Caco-2 (cell line): ENCODE data around the gene PACS2. TPM values are rescaled to one million over a fixed set of nuclear protein-coding genes. Genes with fewer than 3 reads are reported as not detected.
"Not testable (repeated sequence)": the region's sequence is repeated elsewhere in the genome, so short reads cannot be mapped to it uniquely, and the experiment has no call there.

Experiments used
- BruUV-seq: library from RNA; stranded (reverse); fragments of 400-500 nt; replicated peaks from 2 replicates; lab custom pipeline; 2021; lab: Mats Ljungman, UMichigan
- CTCF ChIA-PET: fragments of 300-600 bp; sonication (Branson Sonifier 250); formaldehyde crosslinking; loops from one replicate; lab custom pipeline; 2022; ENCODE audit warnings: antibody characterized with exemption; lab: Charles Lee
- POLR2A ChIA-PET: fragments of 300-600 bp; sonication (Branson Sonifier 250); formaldehyde crosslinking; loops from one replicate; lab custom pipeline; 2022; ENCODE audit warnings: antibody characterized with exemption; lab: Charles Lee
- DNase-seq, 2 experiments: peaks; one replicate each; pipeline versions ENCODE4 v3.0.0 to v3.0.0-alpha.2; 2020 to 2022
- H3K27me3 ChIP-seq: replicated peaks from 2 replicates; pipeline ENCODE4 v1.6.0; 2011; ENCODE audit warnings: low read length; ENCODE audit not compliant: control insufficient read depth, insufficient read depth
- H3K36me3 ChIP-seq: 2 replicates; pipeline ENCODE4 v1.5.1; 2011; ENCODE audit warnings: low read length; ENCODE audit not compliant: control insufficient read depth, insufficient read depth
- H3K4me1 ChIP-seq: fragments of 250-450 bp; sonication (Bioruptor Pico); 2 replicates; pipeline ENCODE4 v1.5.1; 2020; ENCODE audit warnings: mild to moderate bottlenecking
- H3K4me3 ChIP-seq: 2 replicates; pipeline ENCODE4 v1.5.1; 2011; ENCODE audit warnings: low read depth, mild to moderate bottlenecking, control low read depth, low read length
- H3K9me3 ChIP-seq: fragments of 250-450 bp; sonication (Bioruptor Pico); 2 replicates; pipeline ENCODE4 v1.5.1; 2020; ENCODE audit warnings: mild to moderate bottlenecking, moderate library complexity
- H3K27ac Mint-ChIP-seq: one replicate; pipeline ENCODE4 v1.8.0; 2022; ENCODE audit warnings: mixed read lengths; ENCODE audit not compliant: unreplicated experiment
- H3K27me3 Mint-ChIP-seq: one replicate; pipeline ENCODE4 v1.8.0; 2022; ENCODE audit warnings: mixed read lengths; ENCODE audit not compliant: insufficient read depth, unreplicated experiment
- H3K36me3 Mint-ChIP-seq: one replicate; pipeline ENCODE4 v1.8.0; 2022; ENCODE audit warnings: mild to moderate bottlenecking, mixed read lengths; ENCODE audit not compliant: insufficient read depth, unreplicated experiment
- H3K4me1 Mint-ChIP-seq: one replicate; pipeline ENCODE4 v1.8.0; 2022; ENCODE audit warnings: low read depth, mixed read lengths; ENCODE audit not compliant: unreplicated experiment
- H3K4me3 Mint-ChIP-seq: one replicate; pipeline ENCODE4 v1.8.0; 2022; ENCODE audit warnings: mild to moderate bottlenecking, moderate library complexity, mixed read lengths; ENCODE audit not compliant: unreplicated experiment
- H3K9me3 Mint-ChIP-seq: one replicate; pipeline ENCODE4 v1.8.0; 2022; ENCODE audit warnings: mixed read lengths; ENCODE audit not compliant: unreplicated experiment
- intact Hi-C: fragments of 100-400 bp; cut with micrococcal nuclease; formaldehyde crosslinking; loops from one replicate; pipeline ENCODE4 v1.10.0; 2022; ENCODE audit not compliant: unreplicated experiment
- total RNA-seq: library from RNA; stranded (reverse); gene quantifications from 2 replicates; pipeline ENCODE4 v1.2.3, GENCODE V29; 2022
- TF ChIP-seq, protein P1 (sequence below), 2 experiments: fragments of 200-600 bp in 1 of 2; IDR thresholded peaks; 1 replicate in 1 of 2; 2 replicates in 1 of 2; pipeline versions ENCODE4 v1.5.1 to v1.8.0; 2011 to 2022; ENCODE audit warnings: antibody characterized with exemption in 1 of 2, control low read depth in 1 of 2, inconsistent platforms in 1 of 2, low read depth in 1 of 2, low read length in 1 of 2, mild to moderate bottlenecking in 1 of 2, moderate library complexity in 1 of 2; ENCODE audit not compliant: insufficient read depth in 1 of 2, severe bottlenecking in 1 of 2, unreplicated experiment in 1 of 2

The PACS2 gene
- total RNA-seq, 1 experiment from 2014 or later: 58.1 TPM

DNA sequence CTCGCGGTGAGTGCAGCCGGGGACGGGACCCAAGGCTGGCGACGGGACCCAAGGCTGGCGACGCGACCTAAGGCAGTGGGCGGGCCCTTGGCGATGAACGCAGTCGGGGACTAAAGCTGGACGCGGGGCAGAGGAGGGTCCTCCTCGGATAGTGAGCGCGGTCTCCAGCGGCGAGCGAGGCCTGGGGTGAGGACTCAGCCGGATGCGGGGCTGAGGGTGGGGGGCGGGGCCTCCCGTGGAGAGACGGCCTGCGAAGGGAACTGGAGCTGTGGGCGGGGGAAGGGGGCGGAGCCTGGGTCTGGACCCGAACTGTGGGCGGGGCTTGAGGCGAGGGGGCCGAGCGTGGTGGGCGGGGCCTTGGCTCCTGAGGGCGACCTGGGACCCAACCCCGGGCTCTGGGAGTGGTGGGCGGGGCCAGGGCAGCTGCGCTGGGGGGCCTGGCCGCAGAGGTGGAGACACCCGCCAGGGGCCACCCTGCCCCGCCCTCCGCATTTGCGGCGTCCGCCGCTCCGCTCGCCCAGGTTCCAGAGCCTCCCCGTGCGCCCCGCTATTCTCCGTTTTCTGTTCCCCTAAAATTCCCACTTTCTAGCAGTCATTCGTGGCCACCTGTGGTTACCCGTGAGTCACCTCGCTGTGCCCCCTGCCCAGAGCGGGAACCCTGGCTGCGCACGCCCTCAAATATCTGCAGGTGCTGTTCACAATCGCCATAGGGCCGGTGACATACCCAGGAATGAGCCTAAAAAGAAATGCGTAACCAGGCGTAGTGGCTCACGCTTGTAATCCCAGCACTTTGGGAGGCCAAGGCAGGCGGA is 13.2 kb upstream of the PACS2 start:
- Mint-ChIP-seq H3K4me1 (peaks cover 7% of the 10 kb centered on the region), H3K9me3 (no peaks in the 10 kb centered on the region), H3K4me3 (peak overlapping the region; percentile 79), H3K36me3 (peaks cover 8% of the 10 kb centered on the region), H3K27me3 (no peaks in the 10 kb centered on the region), H3K27ac (peak overlapping the region; percentile 40)
- Histone ChIP-seq H3K36me3 (no peaks in the 10 kb centered on the region), H3K4me1 (no peaks in the 10 kb centered on the region), H3K27me3 (no peaks in the 10 kb centered on the region), H3K9me3 (no peaks in the 10 kb centered on the region), H3K4me3 (peak overlapping the region; percentile 100)
- intact Hi-C loops: no loop called here
- ChIA-PET CTCF (interaction anchor here (0.6 to 2.4 kb wide), 12 partner anchors 11 to 215 kb away, joined by 3 to 19 read pairs (median 4); partner anchors contain the start of genes BTBD6 and PACS2), POLR2A (interaction anchor here (0.6 to 1.7 kb wide), 11 partner anchors 13 to 475 kb away, joined by 3 to 30 read pairs (median 4); partner anchors contain the start of genes BTBD6 and PACS2)
- peak; percentile 98 to 99 for DNase-seq
- TF ChIP-seq, protein P1, sequence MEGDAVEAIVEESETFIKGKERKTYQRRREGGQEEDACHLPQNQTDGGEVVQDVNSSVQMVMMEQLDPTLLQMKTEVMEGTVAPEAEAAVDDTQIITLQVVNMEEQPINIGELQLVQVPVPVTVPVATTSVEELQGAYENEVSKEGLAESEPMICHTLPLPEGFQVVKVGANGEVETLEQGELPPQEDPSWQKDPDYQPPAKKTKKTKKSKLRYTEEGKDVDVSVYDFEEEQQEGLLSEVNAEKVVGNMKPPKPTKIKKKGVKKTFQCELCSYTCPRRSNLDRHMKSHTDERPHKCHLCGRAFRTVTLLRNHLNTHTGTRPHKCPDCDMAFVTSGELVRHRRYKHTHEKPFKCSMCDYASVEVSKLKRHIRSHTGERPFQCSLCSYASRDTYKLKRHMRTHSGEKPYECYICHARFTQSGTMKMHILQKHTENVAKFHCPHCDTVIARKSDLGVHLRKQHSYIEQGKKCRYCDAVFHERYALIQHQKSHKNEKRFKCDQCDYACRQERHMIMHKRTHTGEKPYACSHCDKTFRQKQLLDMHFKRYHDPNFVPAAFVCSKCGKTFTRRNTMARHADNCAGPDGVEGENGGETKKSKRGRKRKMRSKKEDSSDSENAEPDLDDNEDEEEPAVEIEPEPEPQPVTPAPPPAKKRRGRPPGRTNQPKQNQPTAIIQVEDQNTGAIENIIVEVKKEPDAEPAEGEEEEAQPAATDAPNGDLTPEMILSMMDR (IDR thresholded peaks at IDR 0.05; ENCODE audit: insufficient read depth in 1 of 2, low read depth in 1 of 2, low read length in 1 of 2, severe bottlenecking in 1 of 2, unreplicated experiment in 1 of 2): no peak
- BruUV-seq: TSS peak; percentile 19

DNA sequence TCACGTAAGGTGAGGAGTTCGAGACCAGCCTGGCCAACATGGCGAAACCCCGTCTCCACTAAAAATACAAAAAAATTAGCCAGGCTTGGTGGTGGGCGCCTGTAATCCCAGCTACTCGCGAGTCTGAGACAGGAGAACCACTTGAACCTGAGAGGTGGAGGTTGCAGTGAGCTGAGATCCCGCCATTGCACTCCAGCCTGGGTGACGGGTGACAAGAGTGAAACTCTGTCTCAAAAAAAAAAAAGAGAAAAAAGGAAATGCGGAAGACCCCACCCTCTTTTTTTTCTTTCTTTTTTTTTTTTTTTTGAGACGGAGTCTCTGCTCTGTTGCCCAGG is 12.7 kb upstream of the PACS2 start:
- H3K9me3 Mint-ChIP-seq: not testable (repeated sequence)

DNA sequence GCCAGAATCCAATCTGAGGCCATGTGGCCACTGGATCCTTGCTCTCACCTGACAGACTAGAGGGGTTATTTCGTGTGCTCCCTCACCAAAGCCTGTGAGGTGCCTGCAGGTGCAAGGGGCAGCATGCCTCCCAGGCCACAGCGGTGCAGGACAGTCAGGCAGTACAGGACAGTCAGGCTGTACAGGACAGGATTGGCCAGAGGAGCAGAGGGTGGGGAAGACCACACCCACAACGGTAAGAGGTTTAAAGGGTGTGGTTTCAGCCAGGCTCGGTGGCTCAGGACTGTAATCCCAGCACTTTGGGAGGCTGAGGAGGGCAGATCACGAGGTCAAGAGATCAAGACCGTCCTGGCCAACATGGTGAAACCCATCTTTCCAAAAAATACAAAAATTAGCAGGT is 10.6 kb upstream of the PACS2 start:
- POLR2A ChIA-PET: no interaction called here
- H3K4me3 Mint-ChIP-seq: no peak overlapping the region

More for the DNA sequence above, 12.7 kb upstream of the PACS2 start:
- POLR2A ChIA-PET, H3K27me3 Mint-ChIP-seq, H3K9me3 ChIP-seq, intact Hi-C loops, DNase-seq, H3K27me3 ChIP-seq, H3K36me3 ChIP-seq, H3K4me1 ChIP-seq, H3K36me3 Mint-ChIP-seq, H3K4me1 Mint-ChIP-seq, BruUV-seq: not testable (repeated sequence)
- Mint-ChIP-seq H3K27ac (peak overlapping the region; percentile 40), H3K4me3 (peak overlapping the region; percentile 79)
- H3K4me3 ChIP-seq: peak overlapping the region; percentile 100
- CTCF ChIA-PET: interaction anchor here (0.7 to 2.4 kb wide), 3 partner anchors 12 to 212 kb away, joined by 3 to 13 read pairs (median 5); no protein-coding TSS in a partner anchor

More for the DNA sequence above, 10.6 kb upstream of the PACS2 start:
- intact Hi-C loops: no loop called here
- Histone ChIP-seq H3K4me3 (no peak overlapping the region), H3K4me1 (no peaks in the 10 kb centered on the region), H3K36me3 (no peaks in the 10 kb centered on the region), H3K9me3 (no peaks in the 10 kb centered on the region), H3K27me3 (no peaks in the 10 kb centered on the region)
- H3K27ac Mint-ChIP-seq: no peak overlapping the region
- CTCF ChIA-PET: no interaction called here
- H3K36me3 Mint-ChIP-seq: no peaks in the 10 kb centered on the region
- TF ChIP-seq, protein P1 (IDR thresholded peaks at IDR 0.05; ENCODE audit: insufficient read depth in 1 of 2, low read depth in 1 of 2, low read length in 1 of 2, severe bottlenecking in 1 of 2, unreplicated experiment in 1 of 2): no peak
- DNase-seq: no peak
- no TSS peak for BruUV-seq
- H3K9me3 Mint-ChIP-seq: no peaks in the 10 kb centered on the region
- peaks cover 7% of the 10 kb centered on the region for H3K4me1 Mint-ChIP-seq
- no peaks in the 10 kb centered on the region for H3K27me3 Mint-ChIP-seq
